T-helper 22 cell (primary cell): ENCODE data around the gene FAM120B.
A peak's percentile ranks its signal among the peaks of the same experiment; 100 is the strongest.
"Not testable (repeated sequence)": the region's sequence is repeated elsewhere in the genome, so short reads cannot be mapped to it uniquely, and the experiment has no call there.

Experiments used
- DNase-seq: peaks from one replicate; pipeline ENCODE4 v3.0.0-alpha.2; 2020; ENCODE audit warnings: low read depth

FAM120B gene

GRCh38 chr6:170306324-170307079 lies at the start of gene FAM120B:
Gene FAM120B, plus strand, starts transcription at chr6:170306758. Its CDS starts 10,633 bp downstream, at chr6:170317391.
- DNase-seq, result peak; percentile 93

DNA sequence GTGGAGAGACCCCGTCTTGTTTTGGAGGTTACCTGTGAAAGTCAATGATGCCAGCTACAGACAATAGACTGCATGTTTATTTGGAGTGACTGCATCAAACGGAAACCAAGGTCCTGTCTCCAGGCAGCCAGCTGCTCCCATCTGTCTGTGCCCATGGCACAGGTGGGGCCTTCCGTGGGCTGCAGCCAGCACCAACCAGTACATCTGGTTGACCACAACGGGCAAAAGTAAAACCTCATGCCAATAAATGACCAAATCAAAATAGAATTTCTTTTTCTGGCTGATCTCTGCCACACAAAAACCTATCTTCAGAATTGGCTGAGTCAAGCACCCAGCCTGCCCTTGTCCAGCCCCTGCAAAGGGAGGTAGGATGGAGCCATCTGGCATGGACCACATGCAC lies 49.2 kb upstream of the FAM120B start:
- DNase-seq, result no peak

DNA sequence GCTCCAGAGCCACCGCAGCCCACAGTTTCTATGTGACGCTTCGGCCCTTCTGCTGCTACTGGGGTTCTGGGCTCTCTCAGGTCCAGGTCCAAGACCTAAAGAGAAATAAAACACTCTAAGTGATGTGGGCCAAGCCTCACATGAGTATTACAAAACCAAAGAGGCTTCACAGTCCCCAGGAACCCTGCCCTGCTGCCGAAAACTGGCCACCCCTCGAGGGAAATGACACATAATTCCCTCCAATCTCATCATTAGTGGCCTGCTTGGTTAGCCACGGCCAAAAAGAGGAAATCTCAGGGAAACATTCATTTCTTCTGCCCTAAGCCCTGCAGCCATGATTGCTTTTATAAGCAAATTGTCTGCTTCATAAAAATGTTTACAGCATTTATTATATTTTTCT lies 48.2 kb upstream of the FAM120B start:
- no peak for DNase-seq

DNA sequence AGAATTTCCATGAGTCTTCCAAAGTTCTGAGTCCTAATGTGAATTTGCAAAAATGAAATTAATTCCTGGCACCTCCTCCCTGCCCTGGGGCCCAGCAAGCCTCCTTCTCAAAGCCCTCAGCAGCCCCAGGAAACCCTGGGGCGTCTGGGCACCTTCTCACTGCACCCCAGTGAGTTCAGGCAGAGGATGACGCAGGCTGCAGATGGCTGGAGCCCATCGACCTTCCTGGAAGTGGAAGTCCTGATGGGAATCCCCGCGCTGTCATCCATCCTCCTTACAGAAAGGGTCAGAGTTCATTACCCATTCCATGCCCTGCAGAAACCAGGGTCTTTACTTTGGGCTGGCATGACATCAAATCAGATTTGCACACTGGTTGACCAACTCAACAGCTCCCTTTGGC lies 47.3 kb upstream of the FAM120B start:
- no peak for DNase-seq

- DNase-seq, result no peak
Measured at GRCh38 chr6:170260686-170261085, 45.9 kb upstream of the FAM120B start.

DNA sequence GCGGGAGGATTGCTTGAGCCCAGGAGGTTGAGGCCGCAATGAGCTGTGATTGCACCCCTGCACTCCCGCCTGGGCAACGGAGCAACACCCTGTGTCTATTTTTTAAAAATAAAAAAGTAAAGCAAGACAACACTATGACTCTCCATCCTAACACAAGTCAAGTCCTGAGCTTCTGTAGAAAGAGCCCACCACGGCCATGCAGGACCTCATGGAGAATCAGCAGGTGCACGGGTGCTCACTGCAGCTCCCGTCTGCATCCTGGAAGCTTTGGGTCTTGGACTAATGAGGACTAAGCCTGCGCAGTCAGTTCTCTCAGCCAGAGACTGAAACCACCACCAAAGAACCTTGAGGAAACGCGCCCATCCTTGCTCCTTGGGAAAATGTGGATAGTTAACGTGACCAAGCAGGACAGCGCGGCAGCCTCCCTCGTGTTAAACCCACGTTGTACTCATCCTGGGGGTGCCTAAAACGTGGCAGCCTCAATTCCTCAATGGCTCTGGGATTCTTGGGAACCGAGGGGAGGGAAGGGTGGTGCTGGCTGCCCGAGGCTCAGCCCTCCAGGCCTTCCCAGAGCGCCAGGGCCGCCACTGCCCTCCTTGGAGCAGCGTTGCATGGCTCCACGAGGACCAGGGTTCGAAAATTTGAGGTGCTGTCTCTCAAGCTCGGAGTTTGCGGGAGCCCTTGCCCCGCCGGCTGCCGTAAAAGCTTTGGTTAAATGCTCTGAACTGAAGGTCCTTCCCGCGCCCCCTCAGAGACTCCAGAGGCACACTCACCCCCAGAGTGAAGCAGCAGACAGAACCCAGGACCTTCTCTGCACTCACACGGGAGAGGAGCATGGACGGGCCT lies 44.7 kb upstream of the FAM120B start:
- DNase-seq, result no peak

- DNase-seq, result no peak
Measured at GRCh38 chr6:170262489-170263088, 44.0 kb upstream of the FAM120B start.

DNA sequence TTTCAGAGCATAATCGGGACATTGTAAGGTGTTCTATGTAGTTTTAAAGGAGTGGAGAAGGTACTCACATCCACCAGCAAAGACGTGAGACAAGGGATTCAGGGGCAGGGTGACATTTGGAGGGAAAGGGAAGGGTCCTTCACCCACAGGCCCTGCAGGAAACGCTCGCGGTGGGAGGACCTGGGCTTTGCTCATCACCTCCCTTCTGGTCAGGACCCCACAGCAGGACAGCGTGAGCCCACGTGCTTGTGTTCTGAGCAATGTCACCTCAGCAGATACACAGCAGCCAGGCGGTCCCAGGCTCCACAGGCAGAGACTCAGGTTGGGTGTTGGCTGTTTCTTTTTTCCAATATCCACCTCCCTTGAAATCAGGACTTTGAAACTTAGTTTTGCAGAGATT lies 43.1 kb upstream of the FAM120B start:
- no peak for DNase-seq

DNA sequence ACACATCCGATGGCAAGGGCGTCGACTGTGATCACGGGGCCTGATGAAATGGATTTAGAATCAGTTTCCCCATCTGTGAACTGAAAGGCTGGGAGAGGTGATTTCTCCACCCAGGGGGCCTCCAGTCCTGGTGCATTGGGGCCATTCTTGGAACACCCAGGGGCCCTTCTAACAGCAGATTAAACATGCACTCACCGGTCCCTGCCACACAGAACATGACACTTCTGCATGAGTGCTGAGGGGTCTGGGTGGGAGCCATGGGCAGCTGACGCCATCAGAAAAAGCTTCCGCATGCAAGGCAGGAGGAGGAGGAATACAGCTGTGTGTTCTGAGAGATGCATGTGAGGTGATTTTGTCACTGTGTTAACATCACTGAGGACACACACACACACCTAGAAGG lies 42.5 kb upstream of the FAM120B start:
- DNase-seq, result no peak

DNA sequence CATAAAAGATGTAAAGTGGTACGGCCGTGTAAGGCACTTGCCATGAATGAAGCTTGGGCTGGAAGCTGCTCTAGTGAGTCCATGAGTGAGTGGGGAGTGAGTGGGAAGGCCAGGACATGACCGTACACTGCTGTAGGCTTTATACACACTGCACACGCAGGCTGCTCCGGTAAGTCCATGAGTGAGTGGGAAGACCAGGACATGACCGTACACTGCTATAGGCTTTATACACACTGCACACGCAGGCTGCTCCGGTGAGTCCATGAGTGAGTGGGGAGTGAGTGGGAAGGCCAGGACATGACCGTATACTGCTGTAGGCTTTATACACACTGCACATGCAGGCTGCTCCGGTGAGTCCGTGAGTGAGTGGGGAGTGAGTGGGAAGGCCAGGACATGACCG lies 41.9 kb upstream of the FAM120B start:
- not testable (repeated sequence) for DNase-seq

- no peak for DNase-seq
Measured at GRCh38 chr6:170265655-170266054, 40.9 kb upstream of the FAM120B start.

DNA sequence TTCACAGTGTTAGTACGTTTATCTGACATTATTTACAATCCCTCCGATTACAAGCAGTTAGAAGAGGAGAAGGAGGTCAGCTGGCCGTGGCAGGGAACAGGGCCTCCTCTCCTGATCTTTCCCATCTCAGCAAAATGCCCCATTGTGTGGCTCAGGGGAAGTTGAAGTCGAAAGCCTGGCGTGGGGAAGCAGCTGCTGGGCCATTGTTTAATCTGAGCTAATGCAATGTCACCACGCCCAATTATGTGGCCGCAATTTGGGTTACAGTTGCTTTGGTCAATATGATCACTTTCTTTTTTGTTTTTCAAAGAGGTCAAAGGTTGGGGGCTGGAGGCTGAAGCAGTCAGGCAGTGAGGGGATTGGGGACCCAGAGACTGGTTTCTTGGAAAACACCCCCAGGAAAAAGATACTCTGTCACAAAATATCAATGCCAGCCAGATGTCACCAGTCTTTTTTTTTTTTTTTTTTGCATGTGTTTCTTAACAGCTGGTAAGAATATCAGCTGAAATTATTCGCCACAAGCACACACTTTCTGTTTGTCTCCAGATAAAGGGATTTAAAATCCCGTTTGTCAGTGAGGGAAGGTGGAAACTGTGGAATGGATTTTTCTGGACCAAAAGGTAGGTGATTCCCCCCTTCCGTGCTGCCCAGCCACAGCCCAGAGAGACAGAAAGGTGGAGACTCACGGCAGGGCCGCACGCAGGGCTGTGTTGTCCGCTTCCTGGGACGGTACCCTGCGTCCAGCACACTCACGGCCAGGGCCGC lies 40.3 kb upstream of the FAM120B start:
- DNase-seq, result no peak

DNA sequence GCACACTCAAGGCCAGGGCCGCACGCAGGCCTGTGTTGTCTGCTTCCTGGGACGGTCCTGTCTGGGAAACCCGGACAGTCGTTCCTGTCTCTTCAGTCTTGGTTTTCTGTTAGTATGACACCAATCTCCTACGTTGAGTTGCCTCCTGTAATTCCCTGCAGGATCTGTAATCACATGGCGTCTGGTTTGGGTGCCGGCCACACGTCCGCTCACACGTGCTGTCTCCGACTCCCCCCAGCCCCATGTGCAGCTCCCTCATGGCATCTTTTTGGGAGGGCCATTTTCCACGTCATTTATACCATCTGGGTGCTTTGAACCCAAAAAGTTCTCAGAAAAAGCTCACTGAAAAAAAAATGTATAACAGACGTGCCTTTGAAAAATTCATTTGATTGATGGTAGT lies 38.9 kb upstream of the FAM120B start:
- DNase-seq, result no peak

- no peak for DNase-seq
Measured at GRCh38 chr6:170268216-170269129, 38.1 kb upstream of the FAM120B start.

- no peak for DNase-seq
Measured at GRCh38 chr6:170269151-170269845, 37.3 kb upstream of the FAM120B start.

- DNase-seq, result no peak
Measured at GRCh38 chr6:170269846-170270541, 36.6 kb upstream of the FAM120B start.

GRCh38 chr6:170270984-170271593 lies 35.5 kb upstream of the FAM120B start:
- no peak for DNase-seq

DNA sequence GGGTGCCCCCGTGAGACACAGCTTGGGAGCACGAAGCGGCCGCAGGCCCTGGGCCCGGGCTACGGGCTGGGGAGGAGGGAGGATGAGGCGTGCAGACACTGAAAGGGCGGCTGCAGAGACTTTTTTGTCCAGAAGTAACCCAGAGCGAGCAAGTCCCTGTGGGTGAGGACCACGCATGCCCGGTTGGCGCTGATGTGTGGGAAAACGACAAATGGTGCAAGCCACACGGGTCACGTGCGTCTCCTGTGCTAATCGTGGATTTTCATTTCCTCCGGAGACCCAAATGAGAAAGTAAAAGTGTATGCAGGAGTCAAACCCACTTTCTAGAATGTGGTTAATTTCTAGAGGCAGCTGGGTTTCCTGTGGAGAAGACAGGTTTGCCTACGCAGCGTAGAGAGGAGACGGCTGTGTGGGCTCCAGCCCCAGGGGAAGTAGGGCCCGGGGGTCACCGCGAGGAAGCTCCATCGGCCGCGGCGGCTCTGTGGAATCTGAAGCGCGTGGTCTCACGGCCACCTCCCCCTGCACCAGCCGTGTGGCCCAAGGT lies 34.7 kb upstream of the FAM120B start:
- DNase-seq, result peak; percentile 53
